Activated CD8-positive, alpha-beta memory T cell treated with anti-CD3 and anti-CD28 coated beads for 36 hours (primary cell): ENCODE results near the gene CEACAM5. TPM values are rescaled to one million over a fixed set of nuclear protein-coding genes. Genes with fewer than 3 reads are reported as not detected.
"Not testable (repeated sequence)": the region's sequence is repeated elsewhere in the genome, so short reads cannot be mapped to it uniquely, and the experiment has no call there.

ENCODE experiments used
- CTCF ChIA-PET: fragments of 350-600 bp; sonication (Branson Sonifier 250); formaldehyde crosslinking; loops from one replicate; lab custom pipeline; 2021; ENCODE audit warnings: antibody characterized with exemption; lab: Charles Lee
- POLR2A ChIA-PET: fragments of 350-600 bp; sonication (Branson Sonifier 250); formaldehyde crosslinking; loops from one replicate; lab custom pipeline; 2021; ENCODE audit warnings: antibody characterized with exemption; lab: Charles Lee
- total RNA-seq, 2 experiments: library from RNA; stranded (reverse); gene quantifications; one replicate each; pipeline ENCODE4 v1.2.3, GENCODE V29; 2021

Gene CEACAM5
- total RNA-seq, 2 experiments from 2014 or later, result not detected

- ChIA-PET CTCF (no interaction called here), POLR2A (no interaction called here)
Measured at GRCh38 chr19:41720103-41720502, 11.7 kb downstream of the CEACAM5 start.

- ChIA-PET CTCF (interaction anchor here (1.4 kb wide), 1 partner anchor 27 kb away, joined by 3 read pairs; no protein-coding TSS in a partner anchor), POLR2A (no interaction called here)
Measured at GRCh38 chr19:41726493-41726892, 18.1 kb downstream of the CEACAM5 start.

- ChIA-PET CTCF (interaction anchor here (1.0 kb wide), 1 partner anchor 28 kb away, joined by 4 read pairs; no protein-coding TSS in a partner anchor), POLR2A (no interaction called here)
Measured at GRCh38 chr19:41734156-41734555, 25.7 kb downstream of the CEACAM5 start.

- CTCF ChIA-PET, result no interaction called here
- POLR2A ChIA-PET, result no interaction called here
Measured at GRCh38 chr19:41734585-41734984, 26.2 kb downstream of the CEACAM5 start.

GRCh38 chr19:41735071-41735600, 26.7 kb downstream of the CEACAM5 start:
- CTCF ChIA-PET, result interaction anchor here (0.8 kb wide), 1 partner anchor 93 kb away, joined by 4 read pairs; no protein-coding TSS in a partner anchor
- POLR2A ChIA-PET, result interaction anchor here (0.5 kb wide), 1 partner anchor 48 kb away, joined by 5 read pairs; no protein-coding TSS in a partner anchor

- CTCF ChIA-PET, result interaction anchor here (1.0 to 1.5 kb wide), 3 partner anchors 12 to 82 kb away, joined by 3 to 7 read pairs (median 3); no protein-coding TSS in a partner anchor
- POLR2A ChIA-PET, result no interaction called here
Measured at GRCh38 chr19:41739361-41739760, 30.9 kb downstream of the CEACAM5 start.

- ChIA-PET CTCF (interaction anchor here (0.8 to 1.6 kb wide), 7 partner anchors 11 to 80 kb away, joined by 3 to 7 read pairs (median 3); no protein-coding TSS in a partner anchor), POLR2A (no interaction called here)
Measured at GRCh38 chr19:41740415-41741243, 32.2 kb downstream of the CEACAM5 start.

GRCh38 chr19:41741244-41741554, 32.8 kb downstream of the CEACAM5 start:
- CTCF ChIA-PET, result interaction anchor here (1.2 to 1.6 kb wide), 2 partner anchors 13 to 52 kb away, joined by 3 to 5 read pairs; no protein-coding TSS in a partner anchor
- POLR2A ChIA-PET, result no interaction called here

GRCh38 chr19:41744850-41745249, 36.4 kb downstream of the CEACAM5 start:
- CTCF ChIA-PET, result interaction anchor here (1.6 to 2.0 kb wide), 2 partner anchors 8 to 38 kb away, joined by 7 to 12 read pairs; no protein-coding TSS in a partner anchor
- POLR2A ChIA-PET, result no interaction called here

GRCh38 chr19:41745756-41746155, 37.3 kb downstream of the CEACAM5 start:
- POLR2A ChIA-PET, result no interaction called here
- CTCF ChIA-PET, result interaction anchor here (1.0 to 2.0 kb wide), 5 partner anchors 27 to 99 kb away, joined by 3 to 12 read pairs (median 5); no protein-coding TSS in a partner anchor

GRCh38 chr19:41746593-41747227, 38.3 kb downstream of the CEACAM5 start:
- ChIA-PET POLR2A (no interaction called here), CTCF (interaction anchor here (0.6 to 2.0 kb wide), 9 partner anchors 22 to 351 kb away, joined by 3 to 12 read pairs (median 4); no protein-coding TSS in a partner anchor)

GRCh38 chr19:41748012-41748411, 39.6 kb downstream of the CEACAM5 start:
- POLR2A ChIA-PET, result no interaction called here
- CTCF ChIA-PET, result interaction anchor here (1.3 to 2.0 kb wide), 4 partner anchors 29 to 251 kb away, joined by 4 to 8 read pairs (median 4); no protein-coding TSS in a partner anchor

GRCh38 chr19:41750248-41751134, 42.1 kb downstream of the CEACAM5 start:
- POLR2A ChIA-PET, result not testable (repeated sequence)
- CTCF ChIA-PET, result interaction anchor here (1.2 to 5.2 kb wide), 3 partner anchors 11 to 109 kb away, joined by 3 to 38 read pairs (median 3); no protein-coding TSS in a partner anchor

- ChIA-PET POLR2A (interaction anchor here (0.7 kb wide), 1 partner anchor 468 kb away, joined by 7 read pairs; no protein-coding TSS in a partner anchor), CTCF (interaction anchor here (0.5 to 5.2 kb wide), 31 partner anchors 9 to 887 kb away, joined by 3 to 38 read pairs (median 4); no protein-coding TSS in a partner anchor)
Measured at GRCh38 chr19:41753159-41753558, 44.7 kb downstream of the CEACAM5 start.

- CTCF ChIA-PET, result interaction anchor here (0.6 to 5.2 kb wide), 16 partner anchors 9 to 156 kb away, joined by 3 to 38 read pairs (median 5); no protein-coding TSS in a partner anchor
- POLR2A ChIA-PET, result interaction anchor here (0.7 kb wide), 1 partner anchor 467 kb away, joined by 7 read pairs; no protein-coding TSS in a partner anchor
Measured at GRCh38 chr19:41753936-41754529, 45.6 kb downstream of the CEACAM5 start.

GRCh38 chr19:41755328-41755913, 47.0 kb downstream of the CEACAM5 start, which contains the start of gene CEACAM6:
CEACAM6 (plus strand) TSS chr19:41755530; CDS start chr19:41755639, 109 bp downstream.
- ChIA-PET CTCF (interaction anchor here (1.0 to 5.2 kb wide), 5 partner anchors 14 to 49 kb away, joined by 3 to 38 read pairs (median 15); no protein-coding TSS in a partner anchor), POLR2A (no interaction called here)

GRCh38 chr19:41758846-41759245, 50.4 kb downstream of the CEACAM5 start:
- CTCF ChIA-PET, result no interaction called here
- POLR2A ChIA-PET, result no interaction called here
